IPS-20b (cell line): ENCODE results near the gene PLA2G6.

Experiments
- H3K27ac ChIP-seq: one replicate; pipeline ENCODE4 v1.5.1; 2013; ENCODE audit warnings: low read length
- H3K27me3 ChIP-seq: 2 replicates; pipeline ENCODE4 v1.6.1; 2013; ENCODE audit warnings: mild to moderate bottlenecking, low read length, inconsistent platforms; ENCODE audit not compliant: insufficient read depth
- H3K36me3 ChIP-seq: 2 replicates; pipeline ENCODE4 v1.6.1; 2013; ENCODE audit warnings: low read depth, mild to moderate bottlenecking, inconsistent platforms, low read length, moderate library complexity; ENCODE audit not compliant: insufficient read depth
- H3K4me1 ChIP-seq: 2 replicates; pipeline ENCODE4 v1.6.1; 2013; ENCODE audit warnings: mild to moderate bottlenecking, control low read depth, inconsistent platforms, low read length, moderate library complexity; ENCODE audit not compliant: insufficient read depth
- H3K4me3 ChIP-seq: 2 replicates; pipeline ENCODE4 v1.5.1; 2013; ENCODE audit warnings: mild to moderate bottlenecking, low read length, inconsistent platforms
- H3K9ac ChIP-seq: 2 replicates; pipeline ENCODE4 v1.6.1; 2013; ENCODE audit warnings: low read depth, mild to moderate bottlenecking, inconsistent platforms, low read length, moderate library complexity
- H3K9me3 ChIP-seq: 2 replicates; pipeline ENCODE4 v1.6.1; 2013; ENCODE audit warnings: mild to moderate bottlenecking, low read depth, low read length, inconsistent platforms; ENCODE audit not compliant: insufficient read depth

PLA2G6 gene

GRCh38 chr22:38181453-38182200 is at the start of gene PLA2G6:
Gene PLA2G6, minus strand, starts transcription at chr22:38181830. Its CDS starts 12,404 bp downstream, at chr22:38169426.
- H3K4me3 ChIP-seq: peak within 1 kb of the TSS; percentile 77
- peaks cover 15% of the 10 kb centered on the region; the same call in 1 of the 2 replicates for H3K4me1 ChIP-seq

GRCh38 chr22:38230916-38231315 is 49.3 kb upstream of the PLA2G6 start:
- no peak overlapping the region for H3K27ac ChIP-seq
- no peaks in the 10 kb centered on the region for H3K4me1 ChIP-seq
- H3K4me3 ChIP-seq: no peak overlapping the region
- H3K27me3 ChIP-seq: no peaks in the 10 kb centered on the region
- H3K9me3 ChIP-seq: no peaks in the 10 kb centered on the region
- no peak overlapping the region for H3K9ac ChIP-seq
- peaks cover 89% of the 10 kb centered on the region for H3K36me3 ChIP-seq

More at GRCh38 chr22:38181453-38182200, at the start of gene PLA2G6:
- no peaks in the 10 kb centered on the region for H3K9me3 ChIP-seq
- peak within 1 kb of the TSS; percentile 96 for H3K9ac ChIP-seq
- no peaks in the 10 kb centered on the region for H3K36me3 ChIP-seq
- H3K27ac ChIP-seq: peak within 1 kb of the TSS; percentile 90
- H3K27me3 ChIP-seq: no peaks in the 10 kb centered on the region

GRCh38 chr22:38230108-38230825 is 48.6 kb upstream of the PLA2G6 start:
- Histone ChIP-seq H3K27ac (no peak overlapping the region), H3K4me3 (no peak overlapping the region), H3K9ac (no peak overlapping the region), H3K9me3 (no peaks in the 10 kb centered on the region), H3K4me1 (no peaks in the 10 kb centered on the region), H3K27me3 (no peaks in the 10 kb centered on the region), H3K36me3 (peaks cover 89% of the 10 kb centered on the region)

GRCh38 chr22:38228873-38229740 is 47.5 kb upstream of the PLA2G6 start:
- no peak overlapping the region for H3K4me3 ChIP-seq
- peaks cover 88% of the 10 kb centered on the region for H3K36me3 ChIP-seq
- H3K27me3 ChIP-seq: no peaks in the 10 kb centered on the region
- no peak overlapping the region for H3K9ac ChIP-seq
- no peaks in the 10 kb centered on the region for H3K4me1 ChIP-seq
- H3K9me3 ChIP-seq: no peaks in the 10 kb centered on the region
- H3K27ac ChIP-seq: no peak overlapping the region

GRCh38 chr22:38228326-38228872 is 46.8 kb upstream of the PLA2G6 start:
- no peak overlapping the region for H3K27ac ChIP-seq
- H3K36me3 ChIP-seq: peaks cover 86% of the 10 kb centered on the region
- no peak overlapping the region for H3K4me3 ChIP-seq
- no peaks in the 10 kb centered on the region for H3K4me1 ChIP-seq
- no peaks in the 10 kb centered on the region for H3K27me3 ChIP-seq
- H3K9me3 ChIP-seq: no peaks in the 10 kb centered on the region
- no peak overlapping the region for H3K9ac ChIP-seq

- Histone ChIP-seq H3K4me3 (no peak overlapping the region), H3K27ac (no peak overlapping the region), H3K9ac (no peak overlapping the region), H3K36me3 (peaks cover 73% of the 10 kb centered on the region), H3K4me1 (no peaks in the 10 kb centered on the region), H3K9me3 (no peaks in the 10 kb centered on the region), H3K27me3 (no peaks in the 10 kb centered on the region)
These were observed 45.4 kb upstream of the PLA2G6 start for GRCh38 chr22:38226853-38227649.

- Histone ChIP-seq H3K27me3 (no peaks in the 10 kb centered on the region), H3K27ac (no peak overlapping the region), H3K4me3 (no peak overlapping the region), H3K4me1 (peaks cover 5% of the 10 kb centered on the region), H3K9me3 (no peaks in the 10 kb centered on the region), H3K9ac (no peak overlapping the region), H3K36me3 (peaks cover 57% of the 10 kb centered on the region)
These were observed 41.8 kb upstream of the PLA2G6 start for GRCh38 chr22:38223289-38223960.

GRCh38 chr22:38222797-38223119 is 41.1 kb upstream of the PLA2G6 start:
- no peak overlapping the region for H3K4me3 ChIP-seq
- peaks cover 12% of the 10 kb centered on the region for H3K4me1 ChIP-seq
- H3K36me3 ChIP-seq: peaks cover 51% of the 10 kb centered on the region
- H3K9me3 ChIP-seq: no peaks in the 10 kb centered on the region
- H3K27me3 ChIP-seq: no peaks in the 10 kb centered on the region
- H3K27ac ChIP-seq: no peak overlapping the region
- H3K9ac ChIP-seq: no peak overlapping the region

GRCh38 chr22:38221908-38222796 is 40.5 kb upstream of the PLA2G6 start:
- Histone ChIP-seq H3K9ac (no peak overlapping the region), H3K4me3 (no peak overlapping the region), H3K27ac (no peak overlapping the region), H3K4me1 (peaks cover 12% of the 10 kb centered on the region), H3K27me3 (no peaks in the 10 kb centered on the region), H3K9me3 (no peaks in the 10 kb centered on the region), H3K36me3 (peaks cover 45% of the 10 kb centered on the region)

- no peaks in the 10 kb centered on the region for H3K27me3 ChIP-seq
- no peak overlapping the region for H3K9ac ChIP-seq
These were observed 39.8 kb upstream of the PLA2G6 start for GRCh38 chr22:38221407-38221806.

More at GRCh38 chr22:38221407-38221806, 39.8 kb upstream of the PLA2G6 start:
- peaks cover 38% of the 10 kb centered on the region for H3K36me3 ChIP-seq
- H3K4me3 ChIP-seq: no peak overlapping the region
- no peak overlapping the region for H3K27ac ChIP-seq
- H3K9me3 ChIP-seq: no peaks in the 10 kb centered on the region
- peaks cover 12% of the 10 kb centered on the region for H3K4me1 ChIP-seq
